HepG2 (cell line): ENCODE results near the gene CREBZF. TPM values are rescaled to one million over a fixed set of nuclear protein-coding genes. Genes with fewer than 3 reads are reported as not detected.

Source experiments
- ATM ChIP-seq: fragments of 450-650 bp; IDR thresholded peaks from 2 replicates; pipeline ENCODE4 v1.7.1; 2017; ENCODE audit warnings: mild to moderate bottlenecking, borderline replicate concordance
- EZH2 ChIP-seq: conservative IDR thresholded peaks from 2 replicates; pipeline ENCODE4 v1.6.1; 2012; ENCODE audit warnings: mild to moderate bottlenecking, low read depth, low read length, moderate library complexity
- GPBP1L1 ChIP-seq: sonication (generic); formaldehyde crosslinking; IDR thresholded peaks from 2 replicates; pipeline ENCODE4 v1.5.0; 2020; ENCODE audit warnings: mild to moderate bottlenecking, missing genetic modification reagents
- HOXD1 ChIP-seq: sonication (generic); formaldehyde crosslinking; IDR thresholded peaks from 2 replicates; pipeline ENCODE4 v1.5.0; 2020; ENCODE audit warnings: missing genetic modification reagents
- ISL2 ChIP-seq: sonication (generic); formaldehyde crosslinking; IDR thresholded peaks from 2 replicates; pipeline ENCODE4 v1.5.0; 2020; ENCODE audit warnings: missing genetic modification reagents
- MED8 ChIP-seq: sonication (generic); formaldehyde crosslinking; IDR thresholded peaks from 2 replicates; pipeline ENCODE4 v1.8.1; 2023; ENCODE audit warnings: mild to moderate bottlenecking, missing genetic modification reagents; ENCODE audit not compliant: insufficient replicate concordance
- PLSCR1 ChIP-seq: sonication (generic); formaldehyde crosslinking; IDR thresholded peaks from 2 replicates; pipeline ENCODE4 v1.5.0; 2020; ENCODE audit warnings: missing genetic modification reagents, mild to moderate bottlenecking, borderline replicate concordance
- SCMH1 ChIP-seq: sonication (generic); formaldehyde crosslinking; IDR thresholded peaks from 2 replicates; pipeline ENCODE4 v1.9.0; 2021; ENCODE audit warnings: missing genetic modification reagents, mild to moderate bottlenecking, borderline replicate concordance
- ZBTB2 ChIP-seq: sonication (generic); formaldehyde crosslinking; IDR thresholded peaks from 2 replicates; pipeline ENCODE4 v1.8.0; 2022; ENCODE audit warnings: low read depth, missing genetic modification reagents
- ZBTB21 ChIP-seq: sonication (generic); formaldehyde crosslinking; IDR thresholded peaks from 2 replicates; pipeline ENCODE4 v1.4.0; 2020; ENCODE audit warnings: missing genetic modification reagents
- ZBTB7B ChIP-seq: sonication (generic); formaldehyde crosslinking; IDR thresholded peaks from 2 replicates; pipeline ENCODE4 v1.4.0; 2020; ENCODE audit warnings: missing genetic modification reagents
- ZFAT ChIP-seq: sonication (generic); formaldehyde crosslinking; conservative IDR thresholded peaks from 2 replicates; pipeline ENCODE4 v1.8.1; 2023; ENCODE audit warnings: missing genetic modification reagents, inconsistent platforms
- ZNF253 ChIP-seq: sonication (generic); formaldehyde crosslinking; IDR thresholded peaks from 2 replicates; pipeline ENCODE4 v1.8.0; 2022; ENCODE audit warnings: mild to moderate bottlenecking, missing genetic modification reagents, borderline replicate concordance
- ZNF276 ChIP-seq: sonication (generic); formaldehyde crosslinking; IDR thresholded peaks from 2 replicates; pipeline ENCODE4 v1.4.0; 2020; ENCODE audit warnings: mild to moderate bottlenecking, low read depth, missing genetic modification reagents
- ZNF30 ChIP-seq: sonication (generic); formaldehyde crosslinking; IDR thresholded peaks from 2 replicates; pipeline ENCODE4 v1.5.0; 2020; ENCODE audit warnings: mild to moderate bottlenecking, missing genetic modification reagents
- ZNF337 ChIP-seq: sonication (generic); formaldehyde crosslinking; IDR thresholded peaks from 2 replicates; pipeline ENCODE4 v1.5.1; 2020; ENCODE audit warnings: missing genetic modification reagents, low read depth, mild to moderate bottlenecking, borderline replicate concordance
- ZNF609 ChIP-seq: sonication (generic); formaldehyde crosslinking; IDR thresholded peaks from 2 replicates; pipeline ENCODE4 v1.4.0; 2020; ENCODE audit warnings: mild to moderate bottlenecking, missing genetic modification reagents, borderline replicate concordance
- ZNF619 ChIP-seq: sonication (generic); formaldehyde crosslinking; IDR thresholded peaks from 2 replicates; pipeline ENCODE4 v1.4.0; 2020; ENCODE audit warnings: mild to moderate bottlenecking, missing genetic modification reagents
- ZNF720 ChIP-seq: sonication (generic); formaldehyde crosslinking; IDR thresholded peaks from 2 replicates; pipeline ENCODE4 v1.4.0; 2020; ENCODE audit warnings: missing genetic modification reagents
- polyA plus RNA-seq, 8 experiments: library from polyadenylated mRNA; depleted of rRNA in 3 of 8; stranded (reverse) in 7 of 8; unstranded in 1 of 8; fragments of >200 nt; fragmentation: Illumina TruSeq in 4 of 8; extraction: Trizol in 4 of 8; gene quantifications; 2 replicates each; pipeline versions ENCODE4 v1.2.1 to v1.2.3, GENCODE V29; 2011 to 2016; ENCODE audit warnings: low read depth in 4 of 8, missing spikeins in 1 of 8, mixed read lengths in 1 of 8; ENCODE audit not compliant: insufficient read depth in 1 of 8
- total RNA-seq, 5 experiments: library from RNA; depleted of rRNA; stranded (reverse); fragments of >200 nt; fragmentation: Illumina TruSeq; extraction: Trizol; gene quantifications; 2 replicates each; pipeline ENCODE4 v1.2.3, GENCODE V29; 2016; ENCODE audit warnings: low read depth in 1 of 5

The CREBZF gene
- total and polyA plus RNA-seq, 2 of the 13 experiments (the other 11 are each of a cell fraction or from before 2014, with no cell fraction given), result 30.6 to 43.1 TPM

- TF ChIP-seq ZNF337 (no peak), GPBP1L1 (no peak), ZBTB2 (CRISPR knock-in tag) (no peak), PLSCR1 (CRISPR knock-in tag) (no peak), ZBTB21 (no peak), ZNF720 (CRISPR knock-in tag) (no peak), HOXD1 (no peak), ZNF30 (no peak), ZBTB7B (CRISPR knock-in tag) (no peak), ZNF609 (CRISPR knock-in tag) (no peak), ZNF276 (no peak), SCMH1 (CRISPR knock-in tag) (no peak), ZNF253 (CRISPR knock-in tag) (no peak), ATM (no peak), MED8 (no peak), ZFAT (CRISPR knock-in tag) (no peak), ZNF619 (CRISPR knock-in tag) (peak; percentile 2; the same call in 1 of the 2 replicates), EZH2 (no peak), ISL2 (CRISPR knock-in tag) (no peak)
Observed at GRCh38 chr11:85663753-85664614, 945 bp downstream of the CREBZF start (continued).
